SU-DHL-6 (cell line): ENCODE data around the gene SLC4A1.

Source experiments
- H2AFZ ChIP-seq: fragments of 200-600 bp; sonication (generic); 2 replicates; pipeline ENCODE4 v1.6.1; 2014; ENCODE audit warnings: low read depth, mild to moderate bottlenecking, moderate library complexity, mixed read lengths, antibody characterized with exemption, low read length; ENCODE audit not compliant: severe bottlenecking
- H3F3A ChIP-seq: fragments of 200-600 bp; shearing (Covaris generic); 2 replicates; pipeline ENCODE4 v1.6.0; 2016; ENCODE audit warnings: antibody characterized with exemption, mild to moderate bottlenecking; ENCODE audit not compliant: insufficient read depth
- H3K27ac ChIP-seq: fragments of 200-600 bp; sonication (generic); 2 replicates; pipeline ENCODE4 v1.5.1; 2016; ENCODE audit warnings: low read depth, mild to moderate bottlenecking, low read length, moderate library complexity, mixed read lengths
- H3K27me3 ChIP-seq: fragments of 200-600 bp; sonication (generic), shearing (Covaris generic); 2 replicates; pipeline ENCODE4 v1.6.0; 2014; ENCODE audit warnings: mild to moderate bottlenecking, low read length
- H3K36me3 ChIP-seq: fragments of 200-600 bp; sonication (generic); 2 replicates; pipeline ENCODE4 v1.6.1; 2014; ENCODE audit warnings: mild to moderate bottlenecking, low read length, mixed read lengths
- H3K4me2 ChIP-seq: fragments of 300-600, 200-600 bp; shearing (Covaris generic), sonication (generic); 2 replicates; pipeline ENCODE4 v1.6.0; 2014; ENCODE audit warnings: low read length, low read depth, mild to moderate bottlenecking; ENCODE audit not compliant: poor library complexity, severe bottlenecking
- H3K4me3 ChIP-seq: fragments of 200-600 bp; sonication (generic); 2 replicates; pipeline ENCODE4 v1.5.1; 2014; ENCODE audit warnings: antibody characterized with exemption, low read length, mild to moderate bottlenecking, mixed read lengths; ENCODE audit not compliant: insufficient read depth, poor library complexity, severe bottlenecking
- H3K79me2 ChIP-seq: fragments of 200-600 bp; sonication (generic); 2 replicates; pipeline ENCODE4 v1.6.1; 2014; ENCODE audit warnings: mild to moderate bottlenecking, low read length, moderate library complexity; ENCODE audit not compliant: insufficient read depth
- H3K9ac ChIP-seq: fragments of 200-600 bp; sonication (generic); 2 replicates; pipeline ENCODE4 v1.7.0; 2014; ENCODE audit warnings: mild to moderate bottlenecking, low read length
- H3K9me2 ChIP-seq: fragments of 200-600 bp; sonication (generic); replicated peaks from 2 replicates; pipeline ENCODE4 v1.6.1; 2014; ENCODE audit warnings: low read length; ENCODE audit not compliant: insufficient read depth
- H3K9me3 ChIP-seq: fragments of 200-600 bp; sonication (generic); 2 replicates; pipeline ENCODE4 v1.6.1; 2014; ENCODE audit warnings: low read length, mixed read lengths; ENCODE audit not compliant: insufficient read depth
- H4K20me1 ChIP-seq: fragments of 200-600 bp; sonication (generic); 2 replicates; pipeline ENCODE4 v1.6.1; 2014; ENCODE audit warnings: low read depth, mild to moderate bottlenecking, antibody characterized with exemption, low read length, moderate library complexity, mixed read lengths
- EZH2phosphoT487 ChIP-seq: fragments of 200-600 bp; sonication (generic), shearing (Covaris generic); conservative IDR thresholded peaks from 2 replicates; pipeline ENCODE4 v1.6.1; 2018; ENCODE audit warnings: mild to moderate bottlenecking, antibody characterized with exemption, low read length, moderate library complexity, mixed read lengths
- TF ChIP-seq, protein P1 (sequence below): fragments of 200-600 bp; sonication (generic); IDR thresholded peaks from one replicate; pipeline ENCODE4 v1.5.1; 2017; ENCODE audit warnings: antibody characterized with exemption, mild to moderate bottlenecking, low read length, moderate library complexity; ENCODE audit not compliant: insufficient read depth, poor library complexity, severe bottlenecking

Gene SLC4A1

DNA sequence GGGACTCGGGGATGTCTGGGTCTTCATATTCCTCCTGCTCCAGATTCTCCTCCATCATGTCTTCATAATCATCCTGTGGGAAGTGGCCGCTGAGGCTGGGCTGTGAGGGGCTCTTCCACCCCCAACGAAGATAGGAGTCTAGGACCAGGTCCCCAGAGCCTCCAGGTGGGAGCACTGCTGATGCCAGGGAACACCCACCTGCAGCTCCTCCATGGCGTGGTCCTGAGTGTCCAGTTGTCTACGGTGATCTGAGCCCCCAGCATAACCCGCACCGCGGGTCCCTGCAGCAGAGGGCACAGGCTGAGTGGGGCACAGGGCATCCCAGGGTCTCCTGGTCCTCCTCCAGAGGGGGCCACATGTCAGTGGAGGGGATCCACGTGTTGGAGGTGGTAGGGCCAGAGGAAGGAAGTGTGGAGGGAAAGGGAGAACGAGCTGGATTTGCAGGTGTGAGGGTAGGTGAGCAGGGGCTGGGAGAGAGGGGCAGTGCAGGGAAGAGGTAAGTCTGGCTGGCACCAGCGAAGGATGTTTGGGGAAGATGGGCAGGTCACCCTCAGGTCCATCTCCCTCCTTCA lies 5.2 kb downstream of the SLC4A1 start:
- Histone ChIP-seq H3K27me3 (no peaks in the 10 kb centered on the region), H3K4me2 (no peak overlapping the region), H3K27ac (no peak overlapping the region), H2AFZ (no peak overlapping the region), H3K4me3 (no peak overlapping the region), H3K36me3 (no peaks in the 10 kb centered on the region), H3K9me2 (no peaks in the 10 kb centered on the region), H4K20me1 (no peaks in the 10 kb centered on the region), H3K9me3 (no peaks in the 10 kb centered on the region), H3K79me2 (no peaks in the 10 kb centered on the region), H3F3A (no peaks in the 10 kb centered on the region), H3K9ac (no peak overlapping the region)
- no peak for TF ChIP-seq EZH2phosphoT487
- TF ChIP-seq, protein P1, sequence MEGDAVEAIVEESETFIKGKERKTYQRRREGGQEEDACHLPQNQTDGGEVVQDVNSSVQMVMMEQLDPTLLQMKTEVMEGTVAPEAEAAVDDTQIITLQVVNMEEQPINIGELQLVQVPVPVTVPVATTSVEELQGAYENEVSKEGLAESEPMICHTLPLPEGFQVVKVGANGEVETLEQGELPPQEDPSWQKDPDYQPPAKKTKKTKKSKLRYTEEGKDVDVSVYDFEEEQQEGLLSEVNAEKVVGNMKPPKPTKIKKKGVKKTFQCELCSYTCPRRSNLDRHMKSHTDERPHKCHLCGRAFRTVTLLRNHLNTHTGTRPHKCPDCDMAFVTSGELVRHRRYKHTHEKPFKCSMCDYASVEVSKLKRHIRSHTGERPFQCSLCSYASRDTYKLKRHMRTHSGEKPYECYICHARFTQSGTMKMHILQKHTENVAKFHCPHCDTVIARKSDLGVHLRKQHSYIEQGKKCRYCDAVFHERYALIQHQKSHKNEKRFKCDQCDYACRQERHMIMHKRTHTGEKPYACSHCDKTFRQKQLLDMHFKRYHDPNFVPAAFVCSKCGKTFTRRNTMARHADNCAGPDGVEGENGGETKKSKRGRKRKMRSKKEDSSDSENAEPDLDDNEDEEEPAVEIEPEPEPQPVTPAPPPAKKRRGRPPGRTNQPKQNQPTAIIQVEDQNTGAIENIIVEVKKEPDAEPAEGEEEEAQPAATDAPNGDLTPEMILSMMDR = no peak

DNA sequence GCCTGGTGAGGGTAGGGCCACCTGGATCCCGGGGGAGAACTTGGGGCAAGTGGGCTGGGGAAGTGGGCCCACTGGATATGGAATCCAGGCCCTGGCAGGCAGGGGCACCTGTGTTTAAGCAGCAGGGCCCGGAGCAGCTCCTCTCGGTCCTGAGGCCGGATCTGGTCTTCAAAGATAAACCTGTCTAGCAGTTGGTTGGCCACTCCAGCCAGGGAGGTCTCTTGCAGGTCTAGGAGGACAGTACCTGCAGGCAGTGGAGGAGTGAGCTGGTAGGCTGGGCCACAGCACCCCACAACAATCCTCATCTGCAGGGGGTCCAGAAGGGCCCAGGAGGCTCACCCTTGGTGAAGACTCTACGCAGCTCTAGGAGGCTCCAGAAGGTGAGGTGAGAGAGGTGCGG lies 7.6 kb downstream of the SLC4A1 start:
- Histone ChIP-seq H3F3A (no peaks in the 10 kb centered on the region), H3K79me2 (no peaks in the 10 kb centered on the region), H3K27me3 (no peaks in the 10 kb centered on the region), H3K9ac (no peak overlapping the region), H3K27ac (no peak overlapping the region), H2AFZ (no peak overlapping the region), H3K4me2 (no peak overlapping the region), H3K36me3 (no peaks in the 10 kb centered on the region), H3K9me3 (no peaks in the 10 kb centered on the region), H3K4me3 (no peak overlapping the region), H3K9me2 (no peaks in the 10 kb centered on the region), H4K20me1 (no peaks in the 10 kb centered on the region)
- TF ChIP-seq, protein P1 = no peak
- TF ChIP-seq EZH2phosphoT487 = no peak

DNA sequence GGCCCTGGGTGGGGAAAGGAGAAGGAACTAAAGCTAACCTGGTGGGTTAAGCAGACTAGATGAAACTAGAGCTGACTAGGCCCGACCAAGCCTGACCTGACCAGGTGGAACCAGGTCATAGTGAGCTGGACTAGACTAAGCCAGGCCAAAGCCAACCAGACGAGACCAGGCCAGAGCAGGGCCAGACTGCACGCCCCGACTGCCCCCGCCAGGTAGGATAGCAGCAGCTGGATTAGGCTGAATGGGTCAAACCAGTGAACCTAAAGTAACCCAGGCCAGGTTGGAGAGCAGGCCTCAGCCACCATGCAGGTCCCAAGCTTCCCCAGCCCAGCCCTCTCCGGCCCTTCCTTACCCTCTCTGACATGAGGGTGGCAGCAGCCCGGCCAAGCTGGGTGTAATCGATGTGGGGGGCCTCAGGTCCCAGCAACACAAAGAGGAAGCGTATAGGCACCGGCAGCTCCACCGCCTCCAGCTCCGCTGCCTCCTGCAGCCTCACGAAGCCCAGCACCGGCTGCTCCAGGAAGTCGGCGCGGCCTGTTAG lies 9.1 kb downstream of the SLC4A1 start:
- Histone ChIP-seq H3K36me3 (no peaks in the 10 kb centered on the region), H3F3A (no peaks in the 10 kb centered on the region), H3K4me3 (no peak overlapping the region), H3K9me2 (no peaks in the 10 kb centered on the region), H3K9me3 (no peaks in the 10 kb centered on the region), H3K4me2 (no peak overlapping the region), H3K9ac (no peak overlapping the region), H3K27me3 (no peaks in the 10 kb centered on the region), H4K20me1 (no peaks in the 10 kb centered on the region), H3K27ac (no peak overlapping the region), H3K79me2 (no peaks in the 10 kb centered on the region), H2AFZ (no peak overlapping the region)
- TF ChIP-seq EZH2phosphoT487 = no peak
- TF ChIP-seq, protein P1 = no peak
